ENCODE results near the gene TMEM92.

DNA sequence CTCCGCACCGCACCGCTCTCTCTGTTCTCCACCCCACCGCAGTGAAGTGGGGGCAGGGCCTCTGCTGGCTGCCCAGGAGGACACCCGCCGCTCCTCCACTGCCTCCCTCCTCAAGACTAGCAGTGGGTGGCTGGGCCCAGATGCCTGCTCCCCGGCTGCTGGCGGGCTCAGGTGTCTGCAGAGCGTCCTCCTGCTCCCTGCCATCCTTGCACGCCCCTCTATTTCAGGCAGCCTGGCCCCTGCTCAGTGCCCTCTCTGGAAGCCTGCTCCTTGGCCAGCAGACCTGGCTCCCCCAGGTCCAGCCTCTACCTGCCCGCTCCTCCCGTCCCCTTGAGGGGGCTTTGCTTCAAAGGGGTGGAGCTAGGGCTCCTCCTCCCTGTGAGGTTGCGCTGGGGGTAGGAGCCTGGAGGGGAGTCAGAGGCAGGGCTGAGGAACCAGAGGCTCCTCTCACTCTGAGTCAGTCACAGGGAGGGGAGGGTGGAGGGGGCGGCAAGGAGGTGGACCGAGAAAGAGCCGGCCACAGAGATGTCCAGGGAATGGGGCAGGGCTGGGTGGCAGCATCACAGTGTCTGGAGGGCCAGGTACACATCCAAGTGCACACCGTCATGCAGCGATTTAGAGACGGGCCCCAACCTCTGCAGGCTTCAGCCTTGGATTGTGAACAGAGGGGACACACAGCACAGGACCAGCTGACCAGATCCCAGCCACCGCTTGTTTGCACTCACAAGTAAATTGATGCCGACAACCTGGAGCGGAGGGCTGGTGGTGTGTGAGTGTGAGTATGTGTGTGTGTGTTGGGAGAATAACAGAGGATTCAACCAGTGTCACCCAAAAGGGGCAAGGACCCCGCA, 9.8 kb upstream of the TMEM92 start:
- TF ChIP-seq CTCF (IDR thresholded peaks at IDR 0.05) = no peak
- no peak for TF ChIP-seq ZFX (IDR thresholded peaks at IDR 0.05; ENCODE audit: borderline replicate concordance)
